HL-60 (cell line): ENCODE data around the gene STRA6.

Experiments used
- DNase-seq, 2 experiments: peaks; one replicate each; pipeline ENCODE4 v3.0.0-alpha.2; 2010 to 2020; ENCODE audit warnings: low read depth in 1 of 2, low spot score in 1 of 2
- H3K27ac ChIP-seq: fragments of 250-450 bp; sonication (Bioruptor Pico); replicated peaks from 2 replicates; pipeline ENCODE4 v1.5.1; 2020; ENCODE audit warnings: mild to moderate bottlenecking, moderate library complexity
- H3K27me3 ChIP-seq: fragments of 250-450 bp; sonication (Bioruptor Pico); 2 replicates; pipeline ENCODE4 v1.5.1; 2021; ENCODE audit warnings: mild to moderate bottlenecking, moderate library complexity; ENCODE audit not compliant: insufficient read depth, poor library complexity, severe bottlenecking
- H3K4me3 ChIP-seq: replicated peaks from 2 replicates; pipeline ENCODE4 v1.5.1; 2011; ENCODE audit warnings: mild to moderate bottlenecking, control low read depth, low read length; ENCODE audit not compliant: insufficient read depth
- CTCF ChIP-seq: IDR thresholded peaks from one replicate; pipeline ENCODE4 v1.5.1; 2011; ENCODE audit warnings: low read length, control low read depth, inconsistent platforms; ENCODE audit not compliant: insufficient read depth
- GABPA ChIP-seq: IDR thresholded peaks from 2 replicates; pipeline ENCODE4 v1.6.1; 2012; ENCODE audit warnings: low read depth
- POLR2AphosphoS5 ChIP-seq: IDR thresholded peaks from 2 replicates; pipeline ENCODE4 v1.6.1; 2012; ENCODE audit warnings: low read depth
- REST ChIP-seq: IDR thresholded peaks from 2 replicates; pipeline ENCODE4 v1.6.1; 2012; ENCODE audit warnings: low read depth; ENCODE audit not compliant: insufficient replicate concordance
- SPI1 ChIP-seq: IDR thresholded peaks from 2 replicates; pipeline ENCODE4 v1.6.1; 2012; ENCODE audit warnings: low read depth, mild to moderate bottlenecking, borderline replicate concordance

STRA6 gene

GRCh38 chr15:74225928-74226327, 23.3 kb upstream of the STRA6 start:
- Histone ChIP-seq H3K4me3 (no peak overlapping the region), H3K27ac (no peak overlapping the region), H3K27me3 (peaks cover 6% of the 10 kb centered on the region)
- no peak for DNase-seq
- TF ChIP-seq GABPA (no peak), CTCF (no peak)

DNA sequence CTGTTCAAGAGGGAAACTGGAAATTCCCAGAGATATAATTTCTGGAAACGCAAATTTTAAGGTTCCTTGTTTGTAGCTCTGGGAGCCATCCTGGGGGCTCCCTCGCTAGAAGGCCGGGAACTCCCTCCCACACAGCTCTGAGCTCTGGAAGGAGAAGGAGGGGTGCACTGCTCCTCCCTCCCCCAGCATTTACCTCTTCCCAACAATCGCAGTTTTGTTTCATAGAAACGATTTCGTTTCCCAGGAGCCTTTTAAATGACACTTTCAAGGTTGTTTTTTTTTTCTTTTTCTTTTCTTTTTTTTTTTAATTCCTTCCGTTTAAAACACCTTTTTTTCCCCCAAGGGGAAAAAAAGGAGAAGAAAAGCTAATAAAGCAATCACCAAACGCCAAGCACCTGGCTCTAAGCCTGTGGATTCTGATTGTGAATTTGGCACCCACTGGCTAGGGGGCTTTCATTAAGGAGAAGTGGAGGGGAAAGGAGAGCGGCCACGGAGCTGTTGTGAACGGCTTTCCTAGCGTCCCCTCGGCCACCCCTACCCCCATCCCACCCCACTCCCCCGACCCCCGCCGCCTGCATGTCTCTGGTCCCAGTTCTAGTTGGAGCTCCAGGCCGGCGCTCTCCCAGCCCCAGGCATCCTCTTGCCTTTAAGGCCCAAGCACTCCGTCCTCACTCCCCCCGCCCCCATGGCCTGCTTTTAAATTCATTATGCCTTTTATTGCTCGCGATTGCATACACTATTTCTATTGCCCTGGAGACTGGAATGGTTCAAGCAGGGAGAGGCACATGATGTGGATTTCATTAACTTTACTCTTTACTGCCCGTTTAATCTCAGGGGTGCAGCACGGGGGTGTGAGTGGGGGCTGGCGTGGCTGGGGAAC, 19.9 kb upstream of the STRA6 start:
- DNase-seq = no peak
- Histone ChIP-seq H3K27ac (no peak overlapping the region), H3K4me3 (no peak overlapping the region), H3K27me3 (peaks cover 6% of the 10 kb centered on the region)
- TF ChIP-seq SPI1 (no peak), CTCF (no peak), REST (no peak), POLR2AphosphoS5 (no peak)

DNA sequence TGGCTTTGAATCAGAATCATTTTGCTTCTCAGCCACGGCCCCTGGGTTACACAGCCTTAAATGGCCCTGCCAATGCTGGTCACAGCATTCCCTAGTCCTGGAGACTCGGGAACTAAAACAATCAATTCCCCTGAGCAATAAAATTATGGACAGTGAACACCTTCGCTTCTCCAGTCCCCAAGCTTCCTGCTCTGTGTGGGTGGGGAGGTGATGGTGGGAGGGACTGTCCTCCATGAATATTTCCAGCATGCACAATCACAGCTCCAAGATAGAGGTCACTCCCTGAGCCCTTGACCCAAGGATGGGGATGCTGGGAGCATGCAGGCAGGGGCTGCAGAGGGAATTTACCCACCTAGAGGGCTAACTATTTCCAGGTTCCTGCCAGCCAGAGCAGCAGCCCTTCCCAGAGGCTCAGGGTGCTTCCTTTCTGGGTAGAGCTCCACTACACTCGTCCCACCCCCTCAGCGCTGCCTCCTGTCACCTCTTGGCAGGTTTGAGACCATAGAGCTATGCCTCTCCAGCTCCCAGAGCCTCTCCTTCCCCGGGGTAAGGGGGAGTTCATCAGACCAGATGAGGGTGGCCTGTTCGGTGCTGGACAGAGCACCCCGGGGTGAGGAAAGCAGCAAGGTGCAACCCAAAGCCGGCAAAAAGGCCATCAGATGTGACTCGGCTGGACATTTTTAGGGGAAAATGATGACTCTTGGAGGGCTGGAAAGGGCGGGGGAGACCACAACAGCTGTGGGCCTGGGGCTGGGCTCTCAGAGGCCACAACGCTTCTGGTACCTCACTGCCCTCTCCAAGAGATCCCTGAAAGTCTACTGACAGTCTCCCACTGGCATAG, 19.0 kb upstream of the STRA6 start:
- peaks cover 6% of the 10 kb centered on the region for H3K27me3 ChIP-seq
- no peak for DNase-seq

More for the DNA sequence above, 19.0 kb upstream of the STRA6 start:
- Histone ChIP-seq H3K27ac (no peak overlapping the region), H3K4me3 (no peak overlapping the region)
- TF ChIP-seq SPI1 = no peak
- no peak for TF ChIP-seq GABPA
- no peak for TF ChIP-seq POLR2AphosphoS5
- TF ChIP-seq CTCF = no peak
- TF ChIP-seq REST = no peak
